H1 (cell line): ENCODE results near the gene RETREG1. TPM values are rescaled to one million over a fixed set of nuclear protein-coding genes. Genes with fewer than 3 reads are reported as not detected.

Experiments used
- CTCF ChIA-PET: fragments of 300-600 bp; sonication (Branson Sonifier 250); formaldehyde crosslinking; loops from one replicate; lab custom pipeline; 2021; ENCODE audit not compliant: partially characterized antibody; lab: Charles Lee
- POLR2A ChIA-PET: fragments of 300-600 bp; sonication (Branson Sonifier 250); formaldehyde crosslinking; loops from one replicate; lab custom pipeline; 2021; ENCODE audit warnings: inconsistent platforms; ENCODE audit not compliant: partially characterized antibody; lab: Charles Lee
- DNase-seq, 2 experiments: peaks; one replicate each; pipeline versions ENCODE4 v3.0.0 to v3.0.0-alpha.2; 2010 to 2022; ENCODE audit warnings: low spot score in 2 of 2, low read depth in 1 of 2, mixed read lengths in 1 of 2
- FAIRE-seq: peaks from 2 replicates; lab custom pipeline; 2011; peaks lifted over from hg19 to GRCh38; lab: Jason Lieb, UNC
- H2AFZ ChIP-seq: 2 replicates; pipeline ENCODE4 v1.8.1; 2012; ENCODE audit warnings: low read length, inconsistent platforms
- H2AK5ac ChIP-seq: 2 replicates; pipeline ENCODE4 v1.6.1; 2013; ENCODE audit warnings: low read depth, low read length
- H2BK120ac ChIP-seq: replicated peaks from 2 replicates; pipeline ENCODE3; 2013; ENCODE audit warnings: low read depth, low read length, inconsistent platforms
- H2BK12ac ChIP-seq: 2 replicates; pipeline ENCODE4 v1.6.1; 2013; ENCODE audit warnings: low read depth, low read length
- H2BK15ac ChIP-seq: 2 replicates; pipeline ENCODE4 v1.6.1; 2013; ENCODE audit warnings: low read length
- H2BK20ac ChIP-seq: 2 replicates; pipeline ENCODE4 v1.6.1; 2013; ENCODE audit warnings: low read length
- H2BK5ac ChIP-seq: 2 replicates; pipeline ENCODE4 v1.6.1; 2013; ENCODE audit warnings: low read depth, low read length
- H3K14ac ChIP-seq: 2 replicates; pipeline ENCODE4 v1.6.1; 2013; ENCODE audit warnings: inconsistent platforms; ENCODE audit not compliant: insufficient read length
- H3K18ac ChIP-seq: 2 replicates; pipeline ENCODE4 v1.6.1; 2013; ENCODE audit warnings: low read length; ENCODE audit errors: extremely low read depth
- H3K23ac ChIP-seq: 2 replicates; pipeline ENCODE4 v1.6.1; 2013; ENCODE audit warnings: inconsistent platforms; ENCODE audit not compliant: insufficient read length
- H3K23me2 ChIP-seq: 2 replicates; pipeline ENCODE4 v1.6.1; 2013; ENCODE audit warnings: low read depth, low read length
- H3K27ac ChIP-seq: 2 replicates; pipeline ENCODE4 v1.6.1; 2011; ENCODE audit warnings: low read depth, low read length, inconsistent platforms
- H3K27me3 ChIP-seq, 4 experiments: replicated peaks in 1 of 4; 1 replicate in 1 of 4; 2 replicates in 3 of 4; pipeline versions ENCODE4 v1.6.1 to v1.8.1; 2011 to 2013; ENCODE audit warnings: low read length in 3 of 4, mild to moderate bottlenecking in 3 of 4, inconsistent platforms in 2 of 4, mixed read lengths in 2 of 4, moderate library complexity in 1 of 4; ENCODE audit not compliant: control insufficient read depth in 3 of 4, insufficient read depth in 3 of 4; ENCODE audit errors: extremely low read depth in 1 of 4
- H3K36me3 ChIP-seq, 4 experiments: 2 replicates each; pipeline versions ENCODE4 v1.6.1 to v1.8.1; 2011 to 2013; ENCODE audit warnings: mild to moderate bottlenecking in 4 of 4, low read length in 3 of 4, moderate library complexity in 2 of 4, control low read depth in 1 of 4, inconsistent platforms in 1 of 4; ENCODE audit not compliant: insufficient read depth in 4 of 4, control insufficient read depth in 2 of 4
- H3K4ac ChIP-seq: replicated peaks from 2 replicates; pipeline ENCODE3; 2013; ENCODE audit warnings: low read length, low read depth, mixed read lengths, inconsistent platforms; ENCODE audit not compliant: insufficient read length
- H3K4me1 ChIP-seq, 4 experiments: replicated peaks in 1 of 4; 1 replicate in 1 of 4; 2 replicates in 3 of 4; pipeline versions ENCODE4 v1.6.1 to v1.8.1; 2011 to 2013; ENCODE audit warnings: low read length in 3 of 4, inconsistent platforms in 2 of 4, mixed read lengths in 1 of 4; ENCODE audit not compliant: insufficient read depth in 4 of 4, control insufficient read depth in 3 of 4
- H3K4me2 ChIP-seq, 2 experiments: 2 replicates each; pipeline versions ENCODE4 v1.6.1 to v1.8.1; 2011 to 2013; ENCODE audit warnings: low read depth in 2 of 2, low read length in 2 of 2, control low read depth in 1 of 2, inconsistent platforms in 1 of 2, mild to moderate bottlenecking in 1 of 2; ENCODE audit not compliant: insufficient read depth in 1 of 2
- H3K4me3 ChIP-seq, 4 experiments: fragments of 200-600, 300-600 bp in 1 of 4; sonication (generic), shearing (Covaris generic), sonication (Bioruptor Twin) in 1 of 4; 2 replicates each; pipeline versions ENCODE4 v1.5.1 to v1.8.1; 2011 to 2016; ENCODE audit warnings: low read length in 4 of 4, low read depth in 3 of 4, control low read depth in 2 of 4, inconsistent platforms in 2 of 4, mild to moderate bottlenecking in 2 of 4, mixed read lengths in 1 of 4, moderate library complexity in 1 of 4; ENCODE audit not compliant: insufficient read depth in 2 of 4; ENCODE audit errors: extremely low read depth in 1 of 4
- H3K56ac ChIP-seq: replicated peaks from 2 replicates; pipeline ENCODE3; 2013; ENCODE audit warnings: low read depth, mild to moderate bottlenecking, mixed read lengths, low read length, inconsistent platforms; ENCODE audit not compliant: insufficient read length
- H3K79me1 ChIP-seq: 2 replicates; pipeline ENCODE4 v1.6.1; 2013; ENCODE audit warnings: low read depth, low read length, control low read depth
- H3K79me2 ChIP-seq, 2 experiments: 2 replicates each; pipeline versions ENCODE4 v1.6.1 to v1.8.1; 2012 to 2013; ENCODE audit warnings: low read length in 2 of 2, mild to moderate bottlenecking in 2 of 2, inconsistent platforms in 1 of 2; ENCODE audit not compliant: insufficient read depth in 2 of 2, control insufficient read depth in 1 of 2
- H3K9ac ChIP-seq, 4 experiments: replicated peaks in 1 of 4; 1 replicate in 1 of 4; 2 replicates in 3 of 4; pipeline versions ENCODE4 v1.6.1 to v1.8.1; 2011 to 2013; ENCODE audit warnings: low read depth in 3 of 4, low read length in 3 of 4, control low read depth in 2 of 4, mild to moderate bottlenecking in 2 of 4, moderate library complexity in 2 of 4, inconsistent platforms in 1 of 4; ENCODE audit errors: extremely low read depth in 1 of 4
- H3K9me3 ChIP-seq, 2 experiments: 2 replicates each; pipeline versions ENCODE4 v1.6.1 to v1.8.1; 2012 to 2013; ENCODE audit warnings: mild to moderate bottlenecking in 2 of 2, moderate library complexity in 2 of 2, control low read depth in 1 of 2, inconsistent platforms in 1 of 2, low read depth in 1 of 2, low read length in 1 of 2, mixed read lengths in 1 of 2; ENCODE audit not compliant: insufficient read depth in 2 of 2
- H4K20me1 ChIP-seq, 2 experiments: replicated peaks in 1 of 2; 2 replicates each; pipeline versions ENCODE3 to v1.8.1; 2011 to 2013; ENCODE audit warnings: inconsistent platforms in 2 of 2, low read length in 2 of 2, mild to moderate bottlenecking in 1 of 2; ENCODE audit not compliant: insufficient read depth in 2 of 2, control insufficient read depth in 1 of 2
- H4K5ac ChIP-seq: 2 replicates; pipeline ENCODE4 v1.6.1; 2013; ENCODE audit warnings: low read length, low read depth, mixed read lengths, inconsistent platforms; ENCODE audit not compliant: insufficient read length
- H4K8ac ChIP-seq: 2 replicates; pipeline ENCODE4 v1.8.0; 2013; ENCODE audit warnings: mild to moderate bottlenecking, moderate library complexity, low read length, inconsistent platforms; ENCODE audit not compliant: insufficient read depth; ENCODE audit errors: extremely low read depth
- H4K91ac ChIP-seq: replicated peaks from 2 replicates; pipeline ENCODE3; 2013; ENCODE audit warnings: low read length, mixed read lengths, inconsistent platforms; ENCODE audit not compliant: insufficient read length
- BRCA1 ChIP-seq: IDR thresholded peaks from 2 replicates; pipeline ENCODE4 v1.6.1; 2012; ENCODE audit warnings: low read depth, low read length, improper control_type of control experiment
- CBX5 ChIP-seq: fragments of 300-800, 300-1000 bp; sonication (generic); IDR thresholded peaks from 2 replicates; pipeline ENCODE4 v1.7.1; 2016; ENCODE audit warnings: antibody characterized with exemption, low read length, low read depth
- CHD2 ChIP-seq: IDR thresholded peaks from 2 replicates; pipeline ENCODE4 v1.6.1; 2012; ENCODE audit warnings: low read length, improper control_type of control experiment
- RNF2 ChIP-seq: fragments of 200-900, 300-1000 bp; sonication (generic); IDR thresholded peaks from 2 replicates; pipeline ENCODE4 v1.7.1; 2016; ENCODE audit warnings: borderline replicate concordance, low read depth, mild to moderate bottlenecking, antibody characterized with exemption, low read length; ENCODE audit not compliant: poor library complexity, severe bottlenecking; ENCODE audit errors: missing control alignments
- YY1 ChIP-seq: IDR thresholded peaks from 2 replicates; pipeline ENCODE4 v1.6.1; 2011; ENCODE audit warnings: low read depth, mild to moderate bottlenecking, low read length
- WGBS, 2 experiments: shearing (Covaris generic) in 1 of 2; methylation state at CpG; one replicate each; pipeline versions ENCODE4 v1.1.6 to v1.1.7; 2013 to 2015; ENCODE audit warnings: low lambda C conversion rate in 2 of 2, mixed read lengths in 2 of 2, inconsistent platforms in 1 of 2, low coverage in 1 of 2, missing lambda C conversion rate in 1 of 2; ENCODE audit not compliant: insufficient replicate concordance in 2 of 2, insufficient coverage in 1 of 2, insufficient read length in 1 of 2; ENCODE audit errors: extremely low coverage in 1 of 2, missing lambda C conversion rate in 1 of 2; 5-methylcytosine and 5-hydroxymethylcytosine counted together
- polyA plus RNA-seq, 7 experiments: library from polyadenylated mRNA; depleted of rRNA in 3 of 7; stranded (reverse) in 5 of 7; unstranded in 2 of 7; fragments of >200 nt in 5 of 7; fragments of 200-250 nt in 2 of 7; gene quantifications; 1 replicate in 5 of 7; 2 replicates in 1 of 7; 4 replicates in 1 of 7; pipeline versions ENCODE4 v1.2.1 to v1.2.3, GENCODE V29; 2011 to 2013; ENCODE audit warnings: missing spikeins in 2 of 7, mixed read lengths in 2 of 7
- total RNA-seq: library from RNA; stranded (reverse); fragmentation: NEBNext Ultra II Directional; extraction: Animal tissue kit (Norgen Biotek cat#: 25700); gene quantifications from 2 replicates; pipeline ENCODE4 v1.2.1, GENCODE V29; 2021
- TF ChIP-seq, protein P1 (sequence below): IDR thresholded peaks from 2 replicates; pipeline ENCODE4 v1.6.1; 2012; ENCODE audit warnings: inconsistent platforms
- TF ChIP-seq, protein P2 (sequence below): IDR thresholded peaks from 2 replicates; pipeline ENCODE4 v1.6.1; 2012; ENCODE audit warnings: low read length, inconsistent platforms
- TF ChIP-seq, protein P3 (sequence below): IDR thresholded peaks from 2 replicates; pipeline ENCODE4 v1.6.1; 2011; ENCODE audit warnings: low read length, improper control_type of control experiment

RETREG1 gene
- total and polyA plus RNA-seq, 2 of the 8 experiments (the other 6 are each of a cell fraction or from before 2014, with no cell fraction given) = 0.62 to 1.9 TPM

DNA sequence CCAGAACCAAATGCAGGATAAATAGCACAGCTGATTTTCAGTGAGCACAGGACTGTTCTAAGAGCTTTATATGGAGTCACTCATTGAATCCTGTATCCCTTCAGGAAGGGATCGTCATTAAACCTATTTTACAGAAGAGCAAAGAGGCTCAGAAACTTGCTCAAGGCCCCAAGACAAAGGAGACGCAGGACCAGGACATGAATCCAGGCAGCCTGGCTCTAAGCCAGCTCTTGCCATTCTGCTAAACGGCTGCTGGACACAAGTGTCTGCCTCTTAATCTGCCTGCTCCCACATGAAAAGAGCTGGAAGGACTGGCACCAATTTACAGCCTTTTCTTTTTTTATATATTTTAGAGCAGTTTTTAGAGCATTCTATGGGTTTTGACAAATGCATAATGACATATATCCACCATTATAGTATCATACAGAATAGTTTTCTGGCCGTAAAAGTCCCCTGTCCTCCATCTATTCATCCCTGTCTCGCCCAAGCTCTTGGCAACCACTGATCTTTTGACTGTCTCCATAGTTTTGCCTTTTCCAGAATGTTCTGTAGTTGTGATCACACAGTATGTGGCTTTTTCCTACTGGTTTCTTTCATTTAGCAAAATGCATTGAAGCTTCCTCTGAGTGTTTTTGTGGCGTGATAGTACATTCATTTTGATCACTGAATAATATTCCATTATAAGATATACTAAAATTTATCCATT is 37.5 kb downstream of the RETREG1 start:
- H2BK120ac ChIP-seq = no peak overlapping the region
- H3K4ac ChIP-seq = no peak overlapping the region
- H3K9ac ChIP-seq = no peak overlapping the region
- no peaks in the 10 kb centered on the region for H3K9me3 ChIP-seq
- no peak overlapping the region for H3K27ac ChIP-seq
- no peak overlapping the region for H4K8ac ChIP-seq
- no peak overlapping the region for H2BK5ac ChIP-seq
- no peaks in the 10 kb centered on the region for H3K23me2 ChIP-seq
- H2AK5ac ChIP-seq = no peak overlapping the region
- H4K20me1 ChIP-seq = no peaks in the 10 kb centered on the region
- no peak overlapping the region for H4K91ac ChIP-seq
- FAIRE-seq = no peak
- no peak overlapping the region for H3K56ac ChIP-seq
- no peaks in the 10 kb centered on the region; a peak in 1 of 7 replicates for H3K27me3 ChIP-seq
- 0 out of 2 replicates have a peak overlapping the region, but pooled peaks have one; percentile 5 for H2BK20ac ChIP-seq
- no peak overlapping the region for H2AFZ ChIP-seq
- H3K18ac ChIP-seq = 0 out of 2 replicates have a peak overlapping the region, but pooled peaks have one; percentile 13
- no peak overlapping the region for H3K14ac ChIP-seq
- H3K4me3 ChIP-seq = no peak overlapping the region
- H3K36me3 ChIP-seq = no peaks in the 10 kb centered on the region
- H3K4me1 ChIP-seq = peaks cover 1 to 13% (median 9%) of the 10 kb centered on the region in 4 experiments; a peak in 5 of 7 replicates
- H3K23ac ChIP-seq = no peak overlapping the region
- no peak overlapping the region for H4K5ac ChIP-seq
- peak overlapping the region; percentile 19; the same call in 1 of the 2 replicates for H2BK12ac ChIP-seq
- ChIA-PET POLR2A (no interaction called here), CTCF (interaction anchor here (1.1 to 4.5 kb wide), 3 partner anchors 16 to 37 kb away, joined by 4 to 25 read pairs (median 5); no protein-coding TSS in a partner anchor)
- H2BK15ac ChIP-seq = no peak overlapping the region
- H3K4me2 ChIP-seq = no peak overlapping the region
- no peaks in the 10 kb centered on the region for H3K79me1 ChIP-seq
- DNase-seq = no peak
- no peaks in the 10 kb centered on the region for H3K79me2 ChIP-seq
- WGBS, 2 experiments = 91% methylated on average over 6 of the region's 6 CpGs; no CpG with 5 or more reads in 1 of the 2 experiments
- TF ChIP-seq CBX5 (no peak), CHD2 (no peak), BRCA1 (no peak), RNF2 (no peak), YY1 (no peak)
- TF ChIP-seq, protein P1, sequence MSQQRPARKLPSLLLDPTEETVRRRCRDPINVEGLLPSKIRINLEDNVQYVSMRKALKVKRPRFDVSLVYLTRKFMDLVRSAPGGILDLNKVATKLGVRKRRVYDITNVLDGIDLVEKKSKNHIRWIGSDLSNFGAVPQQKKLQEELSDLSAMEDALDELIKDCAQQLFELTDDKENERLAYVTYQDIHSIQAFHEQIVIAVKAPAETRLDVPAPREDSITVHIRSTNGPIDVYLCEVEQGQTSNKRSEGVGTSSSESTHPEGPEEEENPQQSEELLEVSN = no peak
- TF ChIP-seq, protein P2, sequence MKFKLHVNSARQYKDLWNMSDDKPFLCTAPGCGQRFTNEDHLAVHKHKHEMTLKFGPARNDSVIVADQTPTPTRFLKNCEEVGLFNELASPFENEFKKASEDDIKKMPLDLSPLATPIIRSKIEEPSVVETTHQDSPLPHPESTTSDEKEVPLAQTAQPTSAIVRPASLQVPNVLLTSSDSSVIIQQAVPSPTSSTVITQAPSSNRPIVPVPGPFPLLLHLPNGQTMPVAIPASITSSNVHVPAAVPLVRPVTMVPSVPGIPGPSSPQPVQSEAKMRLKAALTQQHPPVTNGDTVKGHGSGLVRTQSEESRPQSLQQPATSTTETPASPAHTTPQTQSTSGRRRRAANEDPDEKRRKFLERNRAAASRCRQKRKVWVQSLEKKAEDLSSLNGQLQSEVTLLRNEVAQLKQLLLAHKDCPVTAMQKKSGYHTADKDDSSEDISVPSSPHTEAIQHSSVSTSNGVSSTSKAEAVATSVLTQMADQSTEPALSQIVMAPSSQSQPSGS = no peak
- TF ChIP-seq, protein P3, sequence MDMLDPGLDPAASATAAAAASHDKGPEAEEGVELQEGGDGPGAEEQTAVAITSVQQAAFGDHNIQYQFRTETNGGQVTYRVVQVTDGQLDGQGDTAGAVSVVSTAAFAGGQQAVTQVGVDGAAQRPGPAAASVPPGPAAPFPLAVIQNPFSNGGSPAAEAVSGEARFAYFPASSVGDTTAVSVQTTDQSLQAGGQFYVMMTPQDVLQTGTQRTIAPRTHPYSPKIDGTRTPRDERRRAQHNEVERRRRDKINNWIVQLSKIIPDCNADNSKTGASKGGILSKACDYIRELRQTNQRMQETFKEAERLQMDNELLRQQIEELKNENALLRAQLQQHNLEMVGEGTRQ = no peak
